Pancreas (tissue), 10 donors: ENCODE data around the gene PIM3. TPM values are rescaled to one million over a fixed set of nuclear protein-coding genes. Genes with fewer than 3 reads are reported as not detected.

Source experiments
- ATAC-seq, 4 donors: fragments of 200-7000 bp; cut with Tn5 transposase; one replicate each; pipeline versions ENCODE4 v1.8.0 to v1.9.1; 2020; ENCODE audit warnings: mild to moderate bottlenecking in 4 of 4, moderate library complexity in 4 of 4
- DNase-seq, 6 donors: peaks; one replicate each; pipeline ENCODE4 v3.0.0-alpha.2; 2020
- FAIRE-seq: peaks from 2 replicates; lab custom pipeline; 2012; peaks lifted over from hg19 to GRCh38; lab: Jason Lieb, UNC
- H3K27ac ChIP-seq, 4 donors: fragments of 200-600 bp; sonication (generic); 1 replicate in 3 of 4; 2 replicates in 1 of 4; pipeline versions ENCODE4 v1.5.0 to v1.8.0; 2020
- H3K27me3 ChIP-seq, 4 donors: fragments of 200-600 bp; one replicate each; pipeline ENCODE4 v1.8.0; 2021
- H3K36me3 ChIP-seq, 3 donors: fragments of 200-600 bp; sonication (generic) in 1 of 3; one replicate each; pipeline versions ENCODE4 v1.5.0 to v1.8.0; 2020 to 2021
- H3K4me1 ChIP-seq, 3 donors: fragments of 200-600 bp; one replicate each; pipeline ENCODE4 v1.8.0; 2021
- H3K4me3 ChIP-seq, 4 donors: fragments of 200-600 bp; sonication (generic) in 2 of 4; one replicate each; pipeline versions ENCODE4 v1.5.0 to v1.8.0; 2020 to 2021
- H3K9me3 ChIP-seq, 4 donors: fragments of 200-600 bp; one replicate each; pipeline ENCODE4 v1.8.0; 2021
- CTCF ChIP-seq, 4 donors: fragments of 200-600 bp; sonication (generic) in 3 of 4; IDR thresholded peaks; one replicate each; pipeline versions ENCODE4 v1.5.0 to v1.8.0; 2021; ENCODE audit warnings: antibody characterized with exemption in 4 of 4
- WGBS, 2 donors: extraction: QIAGEN DNeasy Blood & Tissue Kit; methylation state at CpG; one replicate each; pipeline ENCODE4 v1.1.7; 2013; 5-methylcytosine and 5-hydroxymethylcytosine counted together
- intact Hi-C, 3 donors: fragments of 100-400 bp; cut with DNase I; formaldehyde crosslinking; loops; one replicate each; pipeline versions ENCODE4 v1.11.1 to v1.14.2; 2022
- polyA plus RNA-seq, 2 donors: library from polyadenylated mRNA; stranded (reverse); fragments of 200-250 nt; gene quantifications; one replicate each; pipeline ENCODE4 v1.2.3, GENCODE V29; 2013
- total RNA-seq, 6 donors: library from RNA; stranded (reverse); fragmentation: NEBNext Ultra II Directional in 4 of 6; extraction: Animal tissue kit (Norgen Biotek cat#: 25700) in 4 of 6; gene quantifications; one replicate each; pipeline versions ENCODE4 v1.2.1 to v1.2.4, GENCODE V29; 2021 to 2023
- donor health status: healthy with polysubstance abuse.
- donor health status: DM: no; HTN: no; CAD: no; lungs with moderate emphysema.
- donor health status: DM: no; HTN: no; CAD: no.
- donor health status: control.
- donor health status: control.
- donor health status: Bipolar disorder and iron deficiency.
- donor health status: DM: yes; HTN: yes; CAD: no.
- donor health status: DM: no; HTN: no; CAD: no.
- donor health status: DM: no; HTN: no; CAD: no.
- donor health status: DM: yes; HTN: yes; CAD: no.

The PIM3 gene
- total and polyA plus RNA-seq, 8 donors: 25.8 to 90.1 (median 39.9) TPM

DNA sequence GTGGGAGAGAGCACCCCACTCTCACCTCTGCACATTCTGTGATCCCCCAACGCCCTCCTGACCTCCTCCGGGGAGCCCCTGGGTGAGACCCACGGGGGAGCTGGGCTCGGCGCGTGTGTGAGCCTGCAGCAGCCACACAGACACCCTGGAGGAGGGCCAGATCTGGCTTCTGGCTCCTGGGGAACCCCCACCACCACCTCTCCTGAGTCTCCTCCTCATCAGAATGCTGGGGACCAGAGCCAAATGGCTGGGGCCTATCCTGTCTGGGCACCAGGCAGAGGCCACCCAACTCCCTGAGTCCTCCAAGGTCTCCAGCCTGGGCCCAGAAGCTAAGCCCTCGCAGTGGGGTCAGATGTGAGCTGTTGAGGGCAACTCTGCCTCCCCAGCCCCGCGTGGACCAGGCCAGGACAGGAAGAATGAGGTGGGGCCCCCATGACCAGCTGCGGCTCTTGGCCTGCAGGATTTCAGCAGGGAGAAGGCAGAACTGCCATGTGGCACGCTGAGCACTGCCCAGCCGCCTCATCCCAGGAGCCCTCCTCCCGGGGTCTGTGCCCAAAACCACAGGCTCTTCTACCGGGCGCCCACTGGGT is 5.5 kb upstream of the PIM3 start:
- H3K9me3 ChIP-seq: no peaks in the 10 kb centered on the region
- intact Hi-C loops: no loop called here
- DNase-seq: peak; percentile 60 to 84 (median 66)
- peaks cover 51 to 62% (median 56%) of the 10 kb centered on the region in 3 donors for H3K4me1 ChIP-seq
- WGBS, 2 donors: 52 to 57% methylated on average over 14 to 15 of the region's 15 CpGs
- FAIRE-seq: no peak
- no peak for TF ChIP-seq CTCF (IDR thresholded peaks at IDR 0.05)
- H3K27me3 ChIP-seq: no peaks in the 10 kb centered on the region
- no peak overlapping the region for H3K4me3 ChIP-seq
- H3K36me3 ChIP-seq: no peaks in the 10 kb centered on the region
- no peak for ATAC-seq
- H3K27ac ChIP-seq: peak overlapping the region; percentile 86 to 99 (median 98)

GRCh38 chr22:49955581-49956417 is 4.8 kb upstream of the PIM3 start:
- peaks cover 45 to 58% (median 51%) of the 10 kb centered on the region in 3 donors for H3K4me1 ChIP-seq
- H3K36me3 ChIP-seq: no peaks in the 10 kb centered on the region
- peak overlapping the region; percentile 86 to 99 (median 98) for H3K27ac ChIP-seq
- intact Hi-C loops: no loop called here
- 88 to 93% methylated on average over 16 to 22 of the region's 22 CpGs for WGBS, 2 donors
- no peak overlapping the region for H3K4me3 ChIP-seq
- TF ChIP-seq CTCF (IDR thresholded peaks at IDR 0.05): no peak
- FAIRE-seq: no peak
- ATAC-seq: no peak
- no peaks in the 10 kb centered on the region for H3K27me3 ChIP-seq
- peak in 4 of 6 donors; percentile 26 to 77 (median 54) for DNase-seq
- no peaks in the 10 kb centered on the region for H3K9me3 ChIP-seq

DNA sequence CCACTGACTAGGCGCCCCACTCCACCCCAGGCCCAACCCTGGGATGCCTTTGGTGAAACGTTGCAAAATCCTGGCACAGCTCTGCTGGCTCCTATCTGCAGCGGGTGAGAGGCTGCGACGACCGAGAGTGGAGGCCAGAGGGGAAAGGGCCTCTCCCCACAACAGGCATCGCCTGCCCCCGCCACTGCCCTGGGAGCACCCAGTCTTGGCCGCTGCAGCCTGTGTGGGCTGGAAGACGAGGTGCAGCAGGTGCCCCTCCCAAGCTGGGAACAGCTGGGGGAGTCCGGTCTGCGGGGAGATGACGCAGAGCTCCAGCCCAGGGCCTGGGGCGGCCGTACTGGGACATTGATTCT is 4.2 kb upstream of the PIM3 start:
- no peak for ATAC-seq
- Histone ChIP-seq H3K27me3 (no peaks in the 10 kb centered on the region), H3K9me3 (no peaks in the 10 kb centered on the region), H3K4me3 (no peak overlapping the region), H3K36me3 (no peaks in the 10 kb centered on the region), H3K4me1 (peaks cover 44 to 55% (median 49%) of the 10 kb centered on the region in 3 donors), H3K27ac (peak overlapping the region in 2 of 4 donors; percentile 86 to 98)
- no peak for FAIRE-seq
- peak in 3 of 6 donors; percentile 47 to 76 (median 52) for DNase-seq
- intact Hi-C loops: no loop called here
- 85% methylated on average over 14 to 15 of the region's 15 CpGs for WGBS, 2 donors
- no peak for TF ChIP-seq CTCF (IDR thresholded peaks at IDR 0.05)

GRCh38 chr22:49956914-49957825 is 3.4 kb upstream of the PIM3 start:
- intact Hi-C loops: no loop called here
- no peaks in the 10 kb centered on the region for H3K9me3 ChIP-seq

More at GRCh38 chr22:49956914-49957825, 3.4 kb upstream of the PIM3 start:
- 89 to 90% methylated on average over 20 of the region's 20 CpGs for WGBS, 2 donors
- no peak overlapping the region for H3K4me3 ChIP-seq
- peaks cover 36 to 48% (median 41%) of the 10 kb centered on the region in 3 donors for H3K4me1 ChIP-seq
- no peaks in the 10 kb centered on the region for H3K36me3 ChIP-seq
- FAIRE-seq: no peak
- no peaks in the 10 kb centered on the region for H3K27me3 ChIP-seq
- peak in 5 of 6 donors; percentile 28 to 78 (median 48) for DNase-seq
- TF ChIP-seq CTCF (IDR thresholded peaks at IDR 0.05): no peak
- ATAC-seq: no peak
- H3K27ac ChIP-seq: no peak overlapping the region
